HepG2 (cell line): ENCODE data around the gene FAM163B. TPM values are rescaled to one million over a fixed set of nuclear protein-coding genes. Genes with fewer than 3 reads are reported as not detected.
A peak's percentile ranks its signal among the peaks of the same experiment; 100 is the strongest.

ENCODE experiments used
- FOXO1 ChIP-seq: sonication (generic); formaldehyde crosslinking; IDR thresholded peaks from 2 replicates; pipeline ENCODE4 v1.4.0; 2020; ENCODE audit warnings: missing genetic modification reagents
- GATA4 ChIP-seq: sonication (generic); IDR thresholded peaks from 2 replicates; pipeline ENCODE4 v1.6.1; 2016; ENCODE audit warnings: antibody characterized with exemption, low read depth, borderline replicate concordance
- HNRNPLL ChIP-seq: fragments of 200-400 bp; formaldehyde crosslinking; IDR thresholded peaks from 2 replicates; pipeline ENCODE4 v1.6.1; 2017; ENCODE audit warnings: mild to moderate bottlenecking, low read depth, low read length; ENCODE audit not compliant: poor library complexity, severe bottlenecking
- MEIS1 ChIP-seq: sonication (generic); formaldehyde crosslinking; IDR thresholded peaks from 2 replicates; pipeline ENCODE4 v1.9.0; 2021; ENCODE audit warnings: mild to moderate bottlenecking, missing genetic modification reagents, moderate library complexity, borderline replicate concordance
- MXI1 ChIP-seq: IDR thresholded peaks from 3 replicates; pipeline ENCODE4 v1.6.1; 2012; ENCODE audit warnings: low read depth, low read length, inconsistent platforms, borderline replicate concordance
- NONO ChIP-seq, 2 experiments: fragments of 450-650 bp in 1 of 2; sonication (generic) in 1 of 2; formaldehyde crosslinking in 1 of 2; IDR thresholded peaks in 1 of 2; conservative IDR thresholded peaks in 1 of 2; 2 replicates each; pipeline versions ENCODE4 v1.6.1 to v1.8.0; 2017 to 2022; ENCODE audit warnings: mild to moderate bottlenecking in 1 of 2, missing genetic modification reagents in 1 of 2, moderate library complexity in 1 of 2
- NR2C2 ChIP-seq: sonication (generic); formaldehyde crosslinking; IDR thresholded peaks from 2 replicates; pipeline ENCODE4 v1.4.0; 2020; ENCODE audit warnings: missing genetic modification reagents, mild to moderate bottlenecking, moderate library complexity, borderline replicate concordance
- SALL1 ChIP-seq: sonication (generic); formaldehyde crosslinking; IDR thresholded peaks from 2 replicates; pipeline ENCODE4 v1.8.0; 2022; ENCODE audit warnings: mild to moderate bottlenecking, missing genetic modification reagents
- SMC3 ChIP-seq: IDR thresholded peaks from 2 replicates; pipeline ENCODE4 v1.6.1; 2011; ENCODE audit warnings: low read length, improper control_type of control experiment
- TBX3 ChIP-seq: fragments of 450-650 bp; IDR thresholded peaks from 2 replicates; pipeline ENCODE4 v1.6.1; 2017; ENCODE audit warnings: antibody characterized with exemption, mild to moderate bottlenecking, inconsistent platforms, borderline replicate concordance
- ZC3H13 ChIP-seq: sonication (generic); formaldehyde crosslinking; IDR thresholded peaks from 2 replicates; pipeline ENCODE4 v1.8.1; 2023; ENCODE audit warnings: mild to moderate bottlenecking, missing genetic modification reagents, moderate library complexity
- ZFX ChIP-seq: sonication (generic); formaldehyde crosslinking; IDR thresholded peaks from 2 replicates; pipeline ENCODE4 v1.4.0; 2020; ENCODE audit warnings: mild to moderate bottlenecking, low read depth, missing genetic modification reagents, moderate library complexity
- ZNF180 ChIP-seq: sonication (generic); formaldehyde crosslinking; IDR thresholded peaks from 2 replicates; pipeline ENCODE4 v1.4.0; 2020; ENCODE audit warnings: low read depth, missing genetic modification reagents, borderline replicate concordance
- ZNF430 ChIP-seq: sonication (generic); formaldehyde crosslinking; IDR thresholded peaks from 2 replicates; pipeline ENCODE4 v1.9.0; 2021; ENCODE audit warnings: mild to moderate bottlenecking, missing genetic modification reagents
- ZNF556 ChIP-seq: sonication (generic); formaldehyde crosslinking; IDR thresholded peaks from 2 replicates; pipeline ENCODE4 v1.4.0; 2020; ENCODE audit warnings: mild to moderate bottlenecking, missing genetic modification reagents, borderline replicate concordance
- ZNF605 ChIP-seq: sonication (generic); formaldehyde crosslinking; IDR thresholded peaks from 2 replicates; pipeline ENCODE4 v1.8.0; 2022; ENCODE audit warnings: mild to moderate bottlenecking, missing genetic modification reagents
- ZNF672 ChIP-seq: sonication (generic); formaldehyde crosslinking; IDR thresholded peaks from 2 replicates; pipeline ENCODE4 v1.8.1; 2022; ENCODE audit warnings: missing genetic modification reagents
- polyA plus RNA-seq, 8 experiments: library from polyadenylated mRNA; depleted of rRNA in 3 of 8; stranded (reverse) in 7 of 8; unstranded in 1 of 8; fragments of >200 nt; fragmentation: Illumina TruSeq in 4 of 8; extraction: Trizol in 4 of 8; gene quantifications; 2 replicates each; pipeline versions ENCODE4 v1.2.1 to v1.2.3, GENCODE V29; 2011 to 2016; ENCODE audit warnings: low read depth in 4 of 8, missing spikeins in 1 of 8, mixed read lengths in 1 of 8; ENCODE audit not compliant: insufficient read depth in 1 of 8
- total RNA-seq, 5 experiments: library from RNA; depleted of rRNA; stranded (reverse); fragments of >200 nt; fragmentation: Illumina TruSeq; extraction: Trizol; gene quantifications; 2 replicates each; pipeline ENCODE4 v1.2.3, GENCODE V29; 2016; ENCODE audit warnings: low read depth in 1 of 5
- TF ChIP-seq, protein P1 (sequence below): sonication (generic); formaldehyde crosslinking; IDR thresholded peaks from 2 replicates; pipeline ENCODE4 v1.4.0; 2020; ENCODE audit warnings: missing genetic modification reagents, mild to moderate bottlenecking, borderline replicate concordance
- TF ChIP-seq, protein P2 (sequence below): IDR thresholded peaks from 2 replicates; pipeline ENCODE4 v1.6.1; 2016; ENCODE audit warnings: low read depth, borderline replicate concordance
- TF ChIP-seq, protein P3 (sequence below): sonication (generic); formaldehyde crosslinking; IDR thresholded peaks from 2 replicates; pipeline ENCODE4 v1.4.0; 2020; ENCODE audit warnings: missing genetic modification reagents, mild to moderate bottlenecking, borderline replicate concordance
- TF ChIP-seq, protein P4 (sequence below): sonication (generic); formaldehyde crosslinking; IDR thresholded peaks from 2 replicates; pipeline ENCODE4 v1.4.0; 2020; ENCODE audit warnings: missing genetic modification reagents

The FAM163B gene
- total and polyA plus RNA-seq, 2 of the 13 experiments (the other 11 are each of a cell fraction or from before 2014, with no cell fraction given): not detected

DNA sequence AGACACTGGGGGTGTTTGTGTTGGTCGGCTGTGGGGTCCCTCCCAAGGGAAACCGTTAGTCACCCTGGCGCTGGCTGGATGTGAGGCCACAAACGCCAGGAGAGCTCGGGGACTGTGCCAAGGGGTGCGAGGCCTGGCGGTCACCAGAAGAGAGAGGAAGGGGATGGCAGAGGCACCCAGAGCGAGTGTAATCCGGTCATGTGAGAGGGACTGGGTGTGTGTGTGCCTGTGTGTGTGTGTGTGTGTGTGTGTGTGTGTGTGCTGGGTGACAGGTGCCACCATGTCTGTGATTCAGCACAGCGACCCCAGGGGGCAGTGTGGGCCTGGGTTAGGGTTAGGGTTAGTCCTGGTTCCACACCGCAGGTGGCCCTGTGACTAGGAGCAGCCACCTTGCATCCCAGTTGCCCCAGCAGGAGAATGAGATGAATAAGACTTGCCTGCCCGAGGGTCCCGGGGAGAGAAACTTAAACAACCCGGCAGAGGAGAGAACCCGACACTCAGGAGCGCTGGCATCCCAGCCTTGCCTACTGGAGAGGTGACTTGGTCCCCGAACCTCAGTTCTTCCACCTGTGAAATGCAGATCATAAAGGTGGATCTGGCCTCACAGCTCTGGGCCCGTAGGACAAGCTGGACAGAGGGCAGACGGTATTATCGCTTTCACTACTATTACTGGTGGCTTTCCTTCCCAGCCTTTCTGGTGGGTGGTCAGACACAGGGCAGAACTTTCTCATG, 76.1 kb downstream of the FAM163B start (continued):
- TF ChIP-seq MEIS1 (CRISPR knock-in tag) (peak; percentile 95; the same call in 1 of the 2 replicates), ZC3H13 (CRISPR knock-in tag) (no peak), ZNF605 (CRISPR knock-in tag) (0 out of 2 replicates have a peak, but pooled peaks have one; percentile 32), ZNF672 (CRISPR knock-in tag) (no peak; the same call in 1 of the 2 replicates), HNRNPLL (peak; percentile 16), ZNF430 (CRISPR knock-in tag) (no peak), FOXO1 (CRISPR knock-in tag) (no peak), NR2C2 (0 out of 2 replicates have a peak, but pooled peaks have one; percentile 29), MXI1 (peak; percentile 37; the same call in 1 of the 3 replicates), SMC3 (peak; percentile 68), TBX3 (peak; percentile 66; the same call in 1 of the 2 replicates), ZNF556 (CRISPR knock-in tag) (0 out of 2 replicates have a peak, but pooled peaks have one; percentile 46), ZFX (peak; percentile 69), GATA4 (no peak), NONO (IDR thresholded peaks at IDR 0.05) (no peak), NONO (CRISPR knock-in tag; conservative IDR thresholded peaks at IDR 0.05) (peak; percentile 73; the same call in 1 of the 2 replicates), SALL1 (CRISPR knock-in tag) (peak; percentile 59), ZNF180 (CRISPR knock-in tag) (no peak)
- TF ChIP-seq, protein P1, sequence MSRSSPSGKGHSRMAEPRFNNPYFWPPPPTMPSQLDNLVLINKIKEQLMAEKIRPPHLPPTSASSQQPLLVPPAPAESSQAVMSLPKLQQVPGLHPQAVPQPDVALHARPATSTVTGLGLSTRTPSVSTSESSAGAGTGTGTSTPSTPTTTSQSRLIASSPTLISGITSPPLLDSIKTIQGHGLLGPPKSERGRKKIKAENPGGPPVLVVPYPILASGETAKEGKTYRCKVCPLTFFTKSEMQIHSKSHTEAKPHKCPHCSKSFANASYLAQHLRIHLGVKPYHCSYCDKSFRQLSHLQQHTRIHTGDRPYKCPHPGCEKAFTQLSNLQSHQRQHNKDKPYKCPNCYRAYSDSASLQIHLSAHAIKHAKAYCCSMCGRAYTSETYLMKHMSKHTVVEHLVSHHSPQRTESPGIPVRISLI (CRISPR knock-in tag): no peak
- TF ChIP-seq, protein P2, sequence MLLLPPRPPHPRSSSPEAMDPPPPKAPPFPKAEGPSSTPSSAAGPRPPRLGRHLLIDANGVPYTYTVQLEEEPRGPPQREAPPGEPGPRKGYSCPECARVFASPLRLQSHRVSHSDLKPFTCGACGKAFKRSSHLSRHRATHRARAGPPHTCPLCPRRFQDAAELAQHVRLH (CRISPR knock-in tag): peak; percentile 37; the same call in 1 of the 2 replicates
- TF ChIP-seq, protein P3, sequence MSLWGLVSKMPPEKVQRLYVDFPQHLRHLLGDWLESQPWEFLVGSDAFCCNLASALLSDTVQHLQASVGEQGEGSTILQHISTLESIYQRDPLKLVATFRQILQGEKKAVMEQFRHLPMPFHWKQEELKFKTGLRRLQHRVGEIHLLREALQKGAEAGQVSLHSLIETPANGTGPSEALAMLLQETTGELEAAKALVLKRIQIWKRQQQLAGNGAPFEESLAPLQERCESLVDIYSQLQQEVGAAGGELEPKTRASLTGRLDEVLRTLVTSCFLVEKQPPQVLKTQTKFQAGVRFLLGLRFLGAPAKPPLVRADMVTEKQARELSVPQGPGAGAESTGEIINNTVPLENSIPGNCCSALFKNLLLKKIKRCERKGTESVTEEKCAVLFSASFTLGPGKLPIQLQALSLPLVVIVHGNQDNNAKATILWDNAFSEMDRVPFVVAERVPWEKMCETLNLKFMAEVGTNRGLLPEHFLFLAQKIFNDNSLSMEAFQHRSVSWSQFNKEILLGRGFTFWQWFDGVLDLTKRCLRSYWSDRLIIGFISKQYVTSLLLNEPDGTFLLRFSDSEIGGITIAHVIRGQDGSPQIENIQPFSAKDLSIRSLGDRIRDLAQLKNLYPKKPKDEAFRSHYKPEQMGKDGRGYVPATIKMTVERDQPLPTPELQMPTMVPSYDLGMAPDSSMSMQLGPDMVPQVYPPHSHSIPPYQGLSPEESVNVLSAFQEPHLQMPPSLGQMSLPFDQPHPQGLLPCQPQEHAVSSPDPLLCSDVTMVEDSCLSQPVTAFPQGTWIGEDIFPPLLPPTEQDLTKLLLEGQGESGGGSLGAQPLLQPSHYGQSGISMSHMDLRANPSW: no peak
- TF ChIP-seq, protein P4, sequence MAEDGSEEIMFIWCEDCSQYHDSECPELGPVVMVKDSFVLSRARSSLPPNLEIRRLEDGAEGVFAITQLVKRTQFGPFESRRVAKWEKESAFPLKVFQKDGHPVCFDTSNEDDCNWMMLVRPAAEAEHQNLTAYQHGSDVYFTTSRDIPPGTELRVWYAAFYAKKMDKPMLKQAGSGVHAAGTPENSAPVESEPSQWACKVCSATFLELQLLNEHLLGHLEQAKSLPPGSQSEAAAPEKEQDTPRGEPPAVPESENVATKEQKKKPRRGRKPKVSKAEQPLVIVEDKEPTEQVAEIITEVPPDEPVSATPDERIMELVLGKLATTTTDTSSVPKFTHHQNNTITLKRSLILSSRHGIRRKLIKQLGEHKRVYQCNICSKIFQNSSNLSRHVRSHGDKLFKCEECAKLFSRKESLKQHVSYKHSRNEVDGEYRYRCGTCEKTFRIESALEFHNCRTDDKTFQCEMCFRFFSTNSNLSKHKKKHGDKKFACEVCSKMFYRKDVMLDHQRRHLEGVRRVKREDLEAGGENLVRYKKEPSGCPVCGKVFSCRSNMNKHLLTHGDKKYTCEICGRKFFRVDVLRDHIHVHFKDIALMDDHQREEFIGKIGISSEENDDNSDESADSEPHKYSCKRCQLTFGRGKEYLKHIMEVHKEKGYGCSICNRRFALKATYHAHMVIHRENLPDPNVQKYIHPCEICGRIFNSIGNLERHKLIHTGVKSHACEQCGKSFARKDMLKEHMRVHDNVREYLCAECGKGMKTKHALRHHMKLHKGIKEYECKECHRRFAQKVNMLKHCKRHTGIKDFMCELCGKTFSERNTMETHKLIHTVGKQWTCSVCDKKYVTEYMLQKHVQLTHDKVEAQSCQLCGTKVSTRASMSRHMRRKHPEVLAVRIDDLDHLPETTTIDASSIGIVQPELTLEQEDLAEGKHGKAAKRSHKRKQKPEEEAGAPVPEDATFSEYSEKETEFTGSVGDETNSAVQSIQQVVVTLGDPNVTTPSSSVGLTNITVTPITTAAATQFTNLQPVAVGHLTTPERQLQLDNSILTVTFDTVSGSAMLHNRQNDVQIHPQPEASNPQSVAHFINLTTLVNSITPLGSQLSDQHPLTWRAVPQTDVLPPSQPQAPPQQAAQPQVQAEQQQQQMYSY (CRISPR knock-in tag): no peak
